Activated gamma-delta T cell (primary cell): Measurements from ENCODE around the gene NRIP1.

Experiments used
- DNase-seq: peaks from one replicate; lab custom pipeline; 2025; lab: John Stamatoyannopoulos, UW

Gene NRIP1

DNA sequence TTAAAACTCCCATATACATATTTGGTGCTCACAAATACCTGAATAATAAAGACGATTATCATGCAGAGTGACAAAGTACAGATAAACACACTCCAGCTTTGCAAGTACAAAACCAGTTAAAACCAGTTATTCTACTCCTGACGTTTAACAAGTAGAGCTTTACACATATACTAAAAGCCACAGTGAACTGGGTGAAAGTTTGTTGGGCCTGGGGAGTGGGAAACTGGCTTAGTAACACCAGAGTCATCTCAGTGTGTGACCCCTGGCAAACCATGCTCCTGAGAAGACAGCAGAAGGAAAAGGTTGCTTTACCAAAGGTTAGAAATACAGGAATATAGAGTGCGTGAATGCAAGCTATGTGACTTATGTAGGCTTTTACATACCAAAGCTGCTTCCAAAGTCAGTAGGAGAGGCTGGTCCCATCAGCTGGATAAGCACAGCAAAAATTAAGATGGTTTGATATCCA, 148.1 kb downstream of the NRIP1 start:
- no peak for DNase-seq

DNA sequence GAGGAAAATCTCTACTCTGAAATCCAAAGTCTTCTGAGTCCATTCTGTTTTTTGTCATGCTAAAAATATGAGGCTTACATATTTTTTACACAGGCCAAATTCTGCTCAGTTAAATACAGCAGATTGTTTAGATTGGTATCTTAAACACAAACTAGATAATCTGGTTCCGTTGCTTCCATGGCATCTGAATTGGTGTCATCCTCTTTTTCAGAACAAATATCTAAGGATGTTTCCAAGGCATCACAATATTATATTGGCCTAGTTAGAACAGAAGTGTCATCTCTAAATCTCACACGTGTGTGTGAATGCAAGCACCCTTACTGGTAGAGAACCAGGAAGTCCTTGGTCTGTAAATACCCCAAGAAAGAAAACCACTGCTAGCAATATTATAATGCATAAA, 151.2 kb downstream of the NRIP1 start:
- DNase-seq: no peak

DNA sequence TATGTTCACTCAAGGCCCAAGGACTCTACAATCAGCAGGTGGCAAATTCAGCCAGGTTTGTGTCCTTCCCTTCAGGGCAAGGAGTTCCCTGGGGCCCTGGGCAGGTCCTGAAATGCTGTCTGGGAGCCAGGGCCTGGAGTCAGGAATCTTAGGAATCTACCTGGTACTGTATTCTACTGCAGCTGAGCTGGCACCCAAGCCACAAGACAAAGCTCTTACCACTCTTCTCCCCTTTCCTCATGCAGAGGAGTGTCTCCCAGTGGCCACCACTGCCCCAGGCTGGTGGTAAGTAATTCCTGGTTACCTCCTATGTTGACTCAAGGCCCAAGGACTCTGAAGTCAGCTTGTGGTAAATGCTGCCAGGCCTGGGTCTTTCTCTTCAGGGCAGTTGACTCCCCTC, 153.4 kb downstream of the NRIP1 start:
- no peak for DNase-seq
